ENCODE results near the gene MPZL3.

Gene MPZL3

GRCh38 chr11:118263695-118264568 is 11.8 kb upstream of the MPZL3 start, which contains the start of gene MPZL2:
Gene MPZL2, minus strand, starts transcription at chr11:118264297. Its CDS starts 144 bp downstream, at chr11:118264153.
- no peak for DNase-seq

GRCh38 chr11:118263112-118263511 is 10.9 kb upstream of the MPZL3 start:
- no peak for DNase-seq

GRCh38 chr11:118260353-118260752 is 8.2 kb upstream of the MPZL3 start:
- no peak for DNase-seq

GRCh38 chr11:118259138-118259537 is 7.0 kb upstream of the MPZL3 start:
- DNase-seq: no peak

GRCh38 chr11:118258410-118258809 is 6.2 kb upstream of the MPZL3 start:
- no peak for DNase-seq

- no peak for DNase-seq
Measured at GRCh38 chr11:118252688-118253087, 523 bp upstream of the MPZL3 start.

GRCh38 chr11:118247041-118247440 is 5.1 kb downstream of the MPZL3 start:
- DNase-seq: no peak

GRCh38 chr11:118245936-118246562 is 6.1 kb downstream of the MPZL3 start:
- DNase-seq: no peak

- DNase-seq: no peak
Measured at GRCh38 chr11:118243993-118244762, 8.0 kb downstream of the MPZL3 start.

GRCh38 chr11:118243161-118243560 is 9.0 kb downstream of the MPZL3 start:
- no peak for DNase-seq

GRCh38 chr11:118241764-118242098 is 10.4 kb downstream of the MPZL3 start:
- DNase-seq: no peak

GRCh38 chr11:118240999-118241763 is 11.0 kb downstream of the MPZL3 start:
- DNase-seq: peak; percentile 32

- DNase-seq: no peak
Measured at GRCh38 chr11:118239509-118240205, 12.5 kb downstream of the MPZL3 start.

GRCh38 chr11:118238929-118239328 is 13.2 kb downstream of the MPZL3 start:
- DNase-seq: no peak

GRCh38 chr11:118238421-118238820 is 13.7 kb downstream of the MPZL3 start:
- DNase-seq: no peak

GRCh38 chr11:118236170-118236569 is 16.0 kb downstream of the MPZL3 start:
- DNase-seq: no peak

- no peak for DNase-seq
Measured at GRCh38 chr11:118234833-118235232, 17.3 kb downstream of the MPZL3 start.

- DNase-seq: no peak
Measured at GRCh38 chr11:118233850-118234249, 18.3 kb downstream of the MPZL3 start.

GRCh38 chr11:118233377-118233776 is 18.8 kb downstream of the MPZL3 start:
- DNase-seq: no peak

- no peak for DNase-seq
Measured at GRCh38 chr11:118232659-118233058, 19.5 kb downstream of the MPZL3 start.

- no peak for DNase-seq
Measured at GRCh38 chr11:118231461-118231860, 20.7 kb downstream of the MPZL3 start.

- no peak for DNase-seq
Measured at GRCh38 chr11:118230088-118230487, 22.1 kb downstream of the MPZL3 start.
